ENCODE data around the gene ST6GAL1. TPM values are rescaled to one million over a fixed set of nuclear protein-coding genes. Genes with fewer than 3 reads are reported as not detected.
"Not testable (repeated sequence)": the region's sequence is repeated elsewhere in the genome, so short reads cannot be mapped to it uniquely, and the experiment has no call there.

Gene ST6GAL1
- total and polyA plus RNA-seq, 2 donors, result 19.9 to 27.1 TPM

DNA sequence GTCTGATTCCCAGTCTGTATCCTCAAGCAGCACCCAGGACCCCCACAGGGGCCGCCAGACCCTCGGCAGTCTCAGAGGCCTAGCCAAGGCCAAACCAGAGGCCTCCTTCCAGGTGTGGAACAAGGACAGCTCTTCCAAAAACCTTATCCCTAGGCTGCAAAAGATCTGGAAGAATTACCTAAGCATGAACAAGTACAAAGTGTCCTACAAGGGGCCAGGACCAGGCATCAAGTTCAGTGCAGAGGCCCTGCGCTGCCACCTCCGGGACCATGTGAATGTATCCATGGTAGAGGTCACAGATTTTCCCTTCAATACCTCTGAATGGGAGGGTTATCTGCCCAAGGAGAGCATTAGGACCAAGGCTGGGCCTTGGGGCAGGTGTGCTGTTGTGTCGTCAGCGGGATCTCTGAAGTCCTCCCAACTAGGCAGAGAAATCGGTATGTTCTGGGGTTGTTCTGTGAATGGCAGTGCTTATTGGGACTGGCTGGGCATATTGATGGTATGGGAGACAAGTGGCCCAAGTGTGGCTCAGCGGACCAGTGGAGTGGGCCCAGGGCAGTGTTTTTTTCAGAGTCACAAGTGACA, 112.6 kb downstream of the ST6GAL1 start:
- DNase-seq (ENCODE audit: extremely low spot score), result no peak
- 98% methylated on average over 8 of the region's 8 CpGs for WGBS
- no peak overlapping the region for H3K4me3 ChIP-seq (ENCODE audit: low read depth, low read length)
- H3K27ac ChIP-seq (ENCODE audit: low read depth), result no peak overlapping the region
- no peaks in the 10 kb centered on the region for H3K36me3 ChIP-seq (ENCODE audit: insufficient read depth)
- peaks cover 2% of the 10 kb centered on the region for H3K4me1 ChIP-seq (ENCODE audit: insufficient read depth)

DNA sequence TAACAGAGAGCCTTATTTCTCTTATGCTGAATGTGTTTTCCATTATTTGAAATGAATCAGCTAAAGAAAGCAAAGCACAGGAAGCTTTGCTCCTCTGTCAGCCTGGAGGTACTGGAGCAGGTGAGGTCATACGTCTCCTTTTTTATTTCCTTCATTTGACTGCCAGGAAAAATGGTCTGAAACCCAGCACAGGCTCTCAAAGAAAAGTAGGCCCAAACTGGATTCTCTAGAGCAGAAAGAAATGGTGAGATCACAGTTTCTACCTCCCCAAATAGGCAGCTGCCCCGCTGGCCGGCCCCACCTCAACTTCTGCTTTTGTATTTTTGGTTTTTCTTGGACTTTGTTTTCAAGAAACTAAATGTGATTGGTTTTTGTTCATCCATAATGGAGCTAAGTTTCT, 113.9 kb downstream of the ST6GAL1 start:
- 84% methylated on average over 3 of the region's 3 CpGs for WGBS
- H3K4me3 ChIP-seq (ENCODE audit: low read depth, low read length), result no peak overlapping the region
- H3K27ac ChIP-seq (ENCODE audit: low read depth), result no peak overlapping the region
- H3K4me1 ChIP-seq (ENCODE audit: insufficient read depth), result peaks cover 2% of the 10 kb centered on the region
- no peaks in the 10 kb centered on the region for H3K36me3 ChIP-seq (ENCODE audit: insufficient read depth)
- no peak for DNase-seq (ENCODE audit: extremely low spot score)

DNA sequence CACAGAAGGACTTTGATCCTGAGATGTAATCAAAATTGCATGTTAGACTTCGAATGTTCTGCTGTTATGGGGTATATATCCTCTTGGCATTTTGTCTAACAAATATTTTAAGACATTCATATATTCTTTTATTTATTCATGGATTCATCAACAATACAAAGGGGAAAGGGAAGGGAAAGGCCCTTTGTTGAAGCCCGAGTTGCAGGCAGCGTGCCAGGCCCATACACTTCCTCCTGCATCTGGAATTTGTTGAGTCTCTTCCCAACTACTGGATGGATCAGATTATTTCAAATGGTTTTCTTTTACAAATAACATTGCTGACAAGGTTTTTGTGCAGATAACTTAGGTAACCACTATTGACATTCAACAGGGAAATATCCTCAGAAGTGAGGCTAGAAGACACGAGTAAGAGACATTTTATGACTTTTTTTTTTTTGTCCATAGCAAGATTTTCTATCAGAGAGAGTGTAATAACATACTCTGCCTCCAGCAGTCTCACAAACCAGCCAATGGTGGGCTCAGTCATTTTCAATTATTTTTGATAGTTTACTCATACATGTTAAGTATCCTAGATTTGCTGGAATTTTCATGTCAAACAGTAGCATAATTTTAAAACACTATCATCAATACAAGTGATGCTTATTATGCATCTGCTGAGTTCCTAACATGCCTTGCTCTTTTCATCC, 114.7 kb downstream of the ST6GAL1 start:
- no peak for DNase-seq (ENCODE audit: extremely low spot score)
- no peak overlapping the region for H3K27ac ChIP-seq (ENCODE audit: low read depth)
- H3K4me3 ChIP-seq (ENCODE audit: low read depth, low read length), result no peak overlapping the region
- H3K36me3 ChIP-seq (ENCODE audit: insufficient read depth), result no peaks in the 10 kb centered on the region
- peaks cover 2% of the 10 kb centered on the region for H3K4me1 ChIP-seq (ENCODE audit: insufficient read depth)
- WGBS, result 65% methylated on average over 4 of the region's 4 CpGs

DNA sequence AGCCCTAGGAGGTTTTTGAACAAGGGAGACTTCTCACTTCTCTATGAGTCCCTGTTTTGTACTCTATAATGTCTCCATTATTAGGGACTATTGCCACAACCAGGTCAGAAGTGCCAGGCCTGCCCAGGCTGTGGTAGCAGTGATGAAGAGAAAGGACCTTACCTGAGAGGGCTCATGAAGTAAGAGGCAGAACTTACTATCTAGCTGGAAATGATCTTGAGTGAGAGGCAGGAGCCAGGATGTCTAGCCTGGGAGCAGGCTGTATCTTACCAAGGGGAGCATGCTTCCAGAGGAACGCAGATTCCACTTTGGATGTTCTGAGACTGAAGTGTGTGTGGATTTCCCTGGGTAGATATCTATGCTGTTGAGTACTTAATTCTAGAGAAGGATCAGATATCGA, 115.7 kb downstream of the ST6GAL1 start:
- DNase-seq (ENCODE audit: extremely low spot score), result no peak
- no peaks in the 10 kb centered on the region for H3K36me3 ChIP-seq (ENCODE audit: insufficient read depth)
- H3K4me3 ChIP-seq (ENCODE audit: low read depth, low read length), result no peak overlapping the region
- H3K27ac ChIP-seq (ENCODE audit: low read depth), result no peak overlapping the region
- H3K4me1 ChIP-seq (ENCODE audit: insufficient read depth), result no peaks in the 10 kb centered on the region
- 93% methylated on average over 2 of the region's 2 CpGs for WGBS

DNA sequence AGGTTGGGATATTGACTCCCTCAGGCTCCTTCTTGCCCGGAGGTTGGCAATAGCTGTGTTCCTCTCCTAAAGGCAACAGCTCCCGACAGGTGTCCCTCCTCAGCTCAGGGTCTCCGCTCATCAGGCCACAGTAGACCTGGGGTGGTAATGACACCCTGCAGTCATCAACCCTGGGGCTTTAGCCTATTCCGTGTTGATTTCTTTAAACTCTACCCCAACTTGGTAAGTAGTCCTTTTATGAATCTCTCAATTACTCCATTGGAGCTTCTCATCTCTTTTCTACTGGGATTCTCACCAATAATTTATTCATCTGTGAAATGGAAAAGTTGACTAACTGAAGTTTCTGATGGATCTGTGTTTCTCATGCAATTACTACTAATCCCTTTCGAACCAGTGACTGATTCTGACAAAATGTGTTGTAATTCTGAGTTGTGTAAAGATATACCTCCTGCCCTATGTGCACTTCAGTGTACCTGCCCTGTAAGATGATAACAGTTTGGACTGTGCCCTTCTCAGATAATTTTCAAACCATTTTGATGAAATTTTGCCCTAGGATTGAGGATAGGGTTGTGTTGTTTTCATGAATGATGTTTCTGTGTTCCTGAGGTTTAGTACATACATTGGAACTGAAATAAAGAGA, 119.3 kb downstream of the ST6GAL1 start:
- DNase-seq (ENCODE audit: extremely low spot score), result no peak
- Histone ChIP-seq H3K4me1 (ENCODE audit: insufficient read depth) (no peaks in the 10 kb centered on the region), H3K27ac (ENCODE audit: low read depth) (no peak overlapping the region), H3K4me3 (ENCODE audit: low read depth, low read length) (no peak overlapping the region), H3K36me3 (ENCODE audit: insufficient read depth) (peaks cover 3% of the 10 kb centered on the region)
- WGBS, result 95% methylated on average over 5 of the region's 5 CpGs

DNA sequence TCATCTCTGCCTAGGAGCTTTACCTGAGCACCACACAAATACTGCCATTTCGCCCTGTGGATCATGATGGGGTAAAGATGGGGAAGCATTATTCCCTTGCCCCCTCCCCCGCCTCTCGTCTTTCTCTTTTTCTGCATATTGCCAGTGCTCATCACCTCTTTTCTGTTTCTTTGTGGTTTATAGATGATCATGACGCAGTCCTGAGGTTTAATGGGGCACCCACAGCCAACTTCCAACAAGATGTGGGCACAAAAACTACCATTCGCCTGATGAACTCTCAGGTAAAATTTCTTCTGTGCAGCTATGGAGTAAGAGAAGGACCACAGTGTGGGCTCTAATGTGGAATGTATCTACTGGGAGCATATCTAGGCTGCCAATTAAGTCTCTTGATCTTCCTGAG, 120.7 kb downstream of the ST6GAL1 start:
- H3K36me3 ChIP-seq (ENCODE audit: insufficient read depth), result peaks cover 3% of the 10 kb centered on the region
- H3K4me3 ChIP-seq (ENCODE audit: low read depth, low read length), result no peak overlapping the region
- H3K4me1 ChIP-seq (ENCODE audit: insufficient read depth), result no peaks in the 10 kb centered on the region
- no peak for DNase-seq (ENCODE audit: extremely low spot score)
- H3K27ac ChIP-seq (ENCODE audit: low read depth), result no peak overlapping the region
- WGBS, result 96% methylated on average over 5 of the region's 5 CpGs

DNA sequence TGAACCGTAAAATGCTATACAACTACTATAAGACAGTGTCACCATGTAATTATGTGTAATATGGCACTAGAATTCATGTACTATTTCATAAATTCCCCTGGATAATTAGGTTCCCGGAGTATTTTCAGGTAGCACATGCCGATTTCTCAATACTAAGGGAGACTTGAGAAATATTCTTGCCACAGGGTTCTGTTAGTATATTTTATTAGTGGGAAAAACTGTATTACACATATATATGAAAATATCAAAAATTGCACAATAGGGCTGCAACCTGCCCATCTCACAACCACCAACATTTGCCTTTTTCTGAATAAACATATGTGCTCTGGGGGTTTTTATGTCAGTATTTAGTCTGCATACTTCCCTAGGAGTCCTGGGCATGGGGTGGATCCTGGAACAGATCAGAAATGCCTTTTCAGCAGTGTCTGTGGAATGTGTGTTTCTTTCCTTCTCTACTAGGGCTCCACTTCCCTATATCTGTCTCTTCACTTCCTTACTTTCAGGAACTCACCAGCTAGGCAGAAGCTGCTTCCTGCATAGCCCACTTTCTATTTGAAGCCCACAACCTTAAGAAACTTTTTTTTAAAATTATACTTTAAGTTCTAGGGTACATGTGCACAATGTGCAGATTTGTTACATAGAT, 121.5 kb downstream of the ST6GAL1 start:
- Histone ChIP-seq H3K4me1 (ENCODE audit: insufficient read depth) (no peaks in the 10 kb centered on the region), H3K27ac (ENCODE audit: low read depth) (no peak overlapping the region), H3K36me3 (ENCODE audit: insufficient read depth) (peaks cover 3% of the 10 kb centered on the region), H3K4me3 (ENCODE audit: low read depth, low read length) (no peak overlapping the region)
- DNase-seq (ENCODE audit: extremely low spot score), result no peak
- WGBS, result 95% methylated on average over 3 of the region's 3 CpGs

DNA sequence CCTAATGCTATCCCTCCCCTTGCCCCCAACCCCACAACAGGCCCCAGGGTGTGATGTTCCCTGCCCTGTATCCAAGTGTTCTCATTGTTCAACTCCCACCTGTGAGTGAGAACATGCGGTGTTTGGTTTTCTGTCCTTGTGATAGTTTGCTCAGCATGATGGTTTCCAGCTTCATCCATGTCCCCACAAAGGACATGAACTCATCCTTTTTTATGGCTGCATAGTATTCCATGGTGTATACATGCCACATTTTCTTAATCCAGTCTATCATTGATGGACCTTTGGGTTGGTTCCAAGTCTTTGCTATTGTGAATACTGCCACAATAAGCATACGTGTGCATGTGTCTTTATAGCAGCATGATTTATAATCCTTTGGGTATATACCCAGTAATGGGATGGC, 122.1 kb downstream of the ST6GAL1 start:
- H3K4me3 ChIP-seq (ENCODE audit: low read depth, low read length); H3K27ac ChIP-seq (ENCODE audit: low read depth); H3K36me3 ChIP-seq (ENCODE audit: insufficient read depth); H3K4me1 ChIP-seq (ENCODE audit: insufficient read depth); DNase-seq (ENCODE audit: extremely low spot score): not testable (repeated sequence)
- WGBS, result 94% methylated on average over 2 of the region's 2 CpGs

DNA sequence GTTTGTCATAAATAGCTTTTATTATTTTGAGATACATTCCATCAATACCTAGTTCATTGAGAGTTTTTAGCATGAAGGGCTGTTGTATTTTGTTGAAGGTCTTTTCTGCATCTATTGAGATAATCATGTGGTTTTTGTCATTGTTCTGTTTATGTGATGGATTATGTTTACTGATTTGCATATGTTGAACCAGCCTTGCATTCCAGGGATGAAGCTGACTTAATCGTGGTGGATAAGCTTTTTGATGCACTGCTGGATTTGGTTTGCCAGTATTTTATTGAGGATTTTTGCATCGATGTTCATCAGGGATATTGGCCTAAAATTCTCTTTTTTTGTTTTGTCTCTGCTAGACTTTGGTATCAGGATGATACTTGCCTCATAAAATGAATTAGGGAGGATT, 124.1 kb downstream of the ST6GAL1 start:
- H3K4me1 ChIP-seq (ENCODE audit: insufficient read depth); DNase-seq (ENCODE audit: extremely low spot score); H3K4me3 ChIP-seq (ENCODE audit: low read depth, low read length); H3K36me3 ChIP-seq (ENCODE audit: insufficient read depth); H3K27ac ChIP-seq (ENCODE audit: low read depth): not testable (repeated sequence)
- WGBS, result 93% methylated on average over 2 of the region's 2 CpGs

DNA sequence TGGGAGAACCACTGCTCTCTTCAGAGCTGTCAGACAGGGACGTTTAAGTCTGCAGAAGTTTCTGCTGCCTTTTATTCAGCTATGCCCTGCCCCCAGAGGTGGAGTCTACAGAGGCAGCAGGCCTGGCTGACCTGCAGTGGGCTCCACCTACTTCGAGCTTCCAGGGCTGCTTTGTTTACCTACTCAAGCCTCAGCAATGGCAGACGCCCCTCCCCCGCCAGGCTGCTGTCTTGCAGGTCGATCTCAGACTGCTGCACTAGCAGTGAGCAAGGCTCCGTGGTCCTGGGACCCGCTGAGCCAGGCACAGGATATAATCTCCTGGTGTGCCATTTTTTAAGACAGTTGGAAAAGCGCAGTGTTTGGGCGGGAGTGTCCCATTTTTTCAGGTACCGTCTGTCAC, 127.5 kb downstream of the ST6GAL1 start:
- 75% methylated on average over 10 of the region's 10 CpGs for WGBS
- not testable (repeated sequence) for H3K4me3 ChIP-seq (ENCODE audit: low read depth, low read length); H3K36me3 ChIP-seq (ENCODE audit: insufficient read depth); DNase-seq (ENCODE audit: extremely low spot score); H3K27ac ChIP-seq (ENCODE audit: low read depth); H3K4me1 ChIP-seq (ENCODE audit: insufficient read depth)

DNA sequence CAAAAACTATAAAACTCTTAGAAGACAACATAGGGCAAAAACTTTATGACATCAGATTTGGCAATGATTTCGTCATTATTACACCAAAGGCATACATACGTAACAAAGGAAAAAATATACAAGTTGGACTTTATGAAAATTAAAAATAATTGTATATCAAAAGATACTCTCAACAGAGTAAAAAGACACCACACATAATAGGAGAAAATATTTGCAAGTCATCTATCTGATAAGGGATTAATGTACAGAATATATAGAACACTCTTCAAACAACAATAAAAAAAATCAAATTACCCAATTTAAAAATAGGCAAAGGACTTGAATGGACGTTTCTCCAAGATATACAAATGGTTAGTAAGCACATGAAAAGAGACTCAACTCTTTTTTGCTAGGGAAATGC, 131.4 kb downstream of the ST6GAL1 start:
- no peak overlapping the region for H3K27ac ChIP-seq (ENCODE audit: low read depth)
- WGBS, result 80% methylated on average over 3 of the region's 3 CpGs
- no peak overlapping the region for H3K4me3 ChIP-seq (ENCODE audit: low read depth, low read length)
- peaks cover 1% of the 10 kb centered on the region for H3K4me1 ChIP-seq (ENCODE audit: insufficient read depth)
- no peak for DNase-seq (ENCODE audit: extremely low spot score)
- no peaks in the 10 kb centered on the region for H3K36me3 ChIP-seq (ENCODE audit: insufficient read depth)

DNA sequence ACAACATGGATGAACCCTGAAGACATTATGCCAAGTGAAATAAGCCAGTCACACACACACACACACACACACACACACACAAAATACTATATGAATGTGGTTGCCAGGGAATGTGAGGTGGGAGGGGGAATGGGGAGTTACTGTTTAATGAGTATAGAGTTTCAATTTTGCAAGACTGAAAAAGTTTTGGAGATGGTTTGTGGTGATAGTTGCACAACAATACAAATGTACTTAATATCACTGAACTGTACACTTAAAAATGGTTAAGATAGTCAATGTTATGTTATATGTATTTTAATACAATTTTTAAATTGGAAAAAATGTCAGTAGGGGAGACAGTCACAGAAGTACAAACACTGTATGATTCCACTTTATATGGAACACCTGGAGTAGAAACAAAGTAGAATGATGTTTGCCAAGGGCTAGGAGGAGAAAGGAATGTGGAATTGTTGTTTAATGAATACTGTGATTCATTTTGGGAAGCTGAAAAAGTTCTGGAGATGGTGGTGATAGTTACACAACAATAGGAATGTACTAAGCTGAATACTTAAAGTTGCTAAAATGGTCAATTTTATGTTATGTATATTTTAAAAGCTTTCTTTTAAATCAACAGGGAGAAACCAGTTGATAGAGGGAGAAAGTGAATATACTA, 132.3 kb downstream of the ST6GAL1 start:
- DNase-seq (ENCODE audit: extremely low spot score), result no peak

DNA sequence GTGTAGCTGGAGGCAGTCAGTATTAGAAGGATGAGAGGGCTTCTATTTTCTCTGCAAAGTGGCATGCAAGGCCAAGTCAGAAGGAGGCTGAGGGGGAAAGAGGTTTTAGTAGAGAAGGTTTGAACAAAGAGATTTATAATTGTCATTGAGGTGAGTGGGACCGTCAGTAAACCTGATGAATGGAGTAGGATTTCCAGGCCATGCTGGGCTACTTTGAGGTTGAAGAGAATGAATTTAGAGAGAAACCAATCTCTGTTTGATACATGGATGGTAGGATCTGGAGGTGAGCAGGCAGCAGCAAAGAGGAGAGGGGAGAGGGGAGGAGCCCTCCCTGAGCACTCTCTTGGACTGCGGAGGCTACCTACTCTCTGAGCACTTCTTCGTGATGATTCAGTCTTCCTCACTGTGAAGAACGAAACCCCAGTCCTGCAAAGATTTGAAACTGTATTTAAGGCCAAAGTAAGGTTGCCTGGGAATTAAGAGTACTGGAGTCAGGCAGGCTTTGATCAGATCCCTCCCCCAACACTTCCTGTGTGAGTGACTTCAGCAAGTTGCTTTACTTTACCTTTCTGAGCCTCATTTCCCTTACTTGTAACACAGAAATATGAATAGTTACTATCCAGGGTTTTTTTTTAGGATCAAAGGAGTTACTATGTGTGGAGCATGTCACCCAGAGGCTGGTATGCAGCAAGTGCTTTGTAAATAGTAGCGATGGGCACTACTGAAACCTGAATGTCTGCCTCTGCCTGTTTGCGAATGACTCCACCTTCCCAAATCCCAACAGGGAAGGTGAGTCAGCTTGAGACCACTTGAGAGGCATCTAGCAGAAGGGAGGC, 133.2 kb downstream of the ST6GAL1 start:
- no peak for DNase-seq (ENCODE audit: extremely low spot score)
- Histone ChIP-seq H3K4me3 (ENCODE audit: low read depth, low read length) (no peak overlapping the region), H3K27ac (ENCODE audit: low read depth) (no peak overlapping the region), H3K36me3 (ENCODE audit: insufficient read depth) (no peaks in the 10 kb centered on the region), H3K4me1 (ENCODE audit: insufficient read depth) (peaks cover 1% of the 10 kb centered on the region)
- 80% methylated on average over 6 of the region's 6 CpGs for WGBS

More for the DNA sequence above, 132.3 kb downstream of the ST6GAL1 start:
- H3K4me1 ChIP-seq (ENCODE audit: insufficient read depth), result peaks cover 1% of the 10 kb centered on the region
- H3K4me3 ChIP-seq (ENCODE audit: low read depth, low read length), result no peak overlapping the region
- H3K36me3 ChIP-seq (ENCODE audit: insufficient read depth), result no peaks in the 10 kb centered on the region
- no peak overlapping the region for H3K27ac ChIP-seq (ENCODE audit: low read depth)

Measured in urinary bladder (tissue), 4 donors.